ENCODE measurements around the gene YY2.

DNA sequence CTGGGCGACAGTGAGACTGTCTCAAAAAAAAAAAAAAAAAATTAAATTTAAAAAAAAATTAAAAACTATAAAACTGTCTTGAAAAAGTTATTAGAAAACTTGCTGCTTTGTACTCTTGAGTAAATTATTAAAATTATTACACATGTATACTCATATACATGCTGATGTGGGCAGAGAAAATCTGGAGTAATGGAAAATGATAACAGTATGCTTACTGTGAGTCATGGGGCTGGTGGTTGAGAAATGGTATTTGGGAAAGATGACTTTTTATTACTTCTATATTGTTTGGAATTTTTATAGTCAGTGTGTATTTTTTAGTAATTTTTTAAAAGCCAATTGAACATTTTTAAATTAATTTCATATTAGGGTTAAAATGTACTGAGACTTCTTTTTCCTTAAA is 7.5 kb downstream of the YY2 start:
- TF ChIP-seq, protein P1, sequence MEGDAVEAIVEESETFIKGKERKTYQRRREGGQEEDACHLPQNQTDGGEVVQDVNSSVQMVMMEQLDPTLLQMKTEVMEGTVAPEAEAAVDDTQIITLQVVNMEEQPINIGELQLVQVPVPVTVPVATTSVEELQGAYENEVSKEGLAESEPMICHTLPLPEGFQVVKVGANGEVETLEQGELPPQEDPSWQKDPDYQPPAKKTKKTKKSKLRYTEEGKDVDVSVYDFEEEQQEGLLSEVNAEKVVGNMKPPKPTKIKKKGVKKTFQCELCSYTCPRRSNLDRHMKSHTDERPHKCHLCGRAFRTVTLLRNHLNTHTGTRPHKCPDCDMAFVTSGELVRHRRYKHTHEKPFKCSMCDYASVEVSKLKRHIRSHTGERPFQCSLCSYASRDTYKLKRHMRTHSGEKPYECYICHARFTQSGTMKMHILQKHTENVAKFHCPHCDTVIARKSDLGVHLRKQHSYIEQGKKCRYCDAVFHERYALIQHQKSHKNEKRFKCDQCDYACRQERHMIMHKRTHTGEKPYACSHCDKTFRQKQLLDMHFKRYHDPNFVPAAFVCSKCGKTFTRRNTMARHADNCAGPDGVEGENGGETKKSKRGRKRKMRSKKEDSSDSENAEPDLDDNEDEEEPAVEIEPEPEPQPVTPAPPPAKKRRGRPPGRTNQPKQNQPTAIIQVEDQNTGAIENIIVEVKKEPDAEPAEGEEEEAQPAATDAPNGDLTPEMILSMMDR (IDR thresholded peaks at IDR 0.05) = no peak
- no peak for TF ChIP-seq POLR2A (IDR thresholded peaks at IDR 0.05)

Data from testis (tissue), 2 donors.